Loucy (cell line): ENCODE measurements around the gene IGFLR1.
A peak's percentile ranks its signal among the peaks of the same experiment; 100 is the strongest.

ENCODE experiments used
- CTCF ChIP-seq: fragments of 200-600 bp; sonication (generic); conservative IDR thresholded peaks from 2 replicates; pipeline ENCODE4 v1.5.1; 2014; ENCODE audit warnings: mild to moderate bottlenecking, antibody characterized with exemption, low read length
- EZH2phosphoT487 ChIP-seq: fragments of 200-600 bp; IDR thresholded peaks from 2 replicates; pipeline ENCODE4 v1.6.1; 2018; ENCODE audit warnings: antibody characterized with exemption, mild to moderate bottlenecking, moderate library complexity, borderline replicate concordance

GRCh38 chr19:35693835-35694599 lies 48.2 kb downstream of the IGFLR1 start:
- peak; percentile 100 for TF ChIP-seq CTCF
- TF ChIP-seq EZH2phosphoT487, result no peak
